Activated CD4-positive, alpha-beta memory T cell treated with anti-CD3 and anti-CD28 coated beads for 36 hours (primary cell): ENCODE measurements around the gene CDH2. TPM values are rescaled to one million over a fixed set of nuclear protein-coding genes. Genes with fewer than 3 reads are reported as not detected.
"Not testable (repeated sequence)": the region's sequence is repeated elsewhere in the genome, so short reads cannot be mapped to it uniquely, and the experiment has no call there.

Experiments used
- CTCF ChIA-PET: fragments of 350-600 bp; sonication (Branson Sonifier 250); formaldehyde crosslinking; loops from one replicate; lab custom pipeline; 2021; ENCODE audit warnings: antibody characterized with exemption, inconsistent platforms; lab: Charles Lee
- POLR2A ChIA-PET: fragments of 350-600 bp; sonication (Branson Sonifier 250); formaldehyde crosslinking; loops from one replicate; lab custom pipeline; 2021; ENCODE audit warnings: antibody characterized with exemption; lab: Charles Lee
- DNase-seq: peaks from one replicate; pipeline ENCODE4 v3.0.0-alpha.2; 2020
- H3K27ac Mint-ChIP-seq: one replicate; pipeline ENCODE4 v1.8.0; 2021; ENCODE audit warnings: mixed read lengths
- H3K27me3 Mint-ChIP-seq: one replicate; pipeline ENCODE4 v1.8.0; 2021; ENCODE audit warnings: mixed read lengths
- H3K36me3 Mint-ChIP-seq: one replicate; pipeline ENCODE4 v1.8.0; 2021; ENCODE audit warnings: mixed read lengths
- H3K4me1 Mint-ChIP-seq: one replicate; pipeline ENCODE4 v1.8.0; 2021; ENCODE audit warnings: low read depth, mixed read lengths
- H3K4me3 Mint-ChIP-seq: one replicate; pipeline ENCODE4 v1.8.0; 2021; ENCODE audit warnings: mild to moderate bottlenecking, mixed read lengths
- H3K9me3 Mint-ChIP-seq: one replicate; pipeline ENCODE4 v1.8.0; 2021; ENCODE audit warnings: mixed read lengths
- intact Hi-C: fragments of 100-400 bp; cut with micrococcal nuclease; formaldehyde crosslinking; loops from one replicate; pipeline ENCODE4 v1.15.1; 2023
- total RNA-seq, 2 experiments: library from RNA; stranded (reverse); gene quantifications; one replicate each; pipeline ENCODE4 v1.2.3, GENCODE V29; 2021

CDH2 gene
- total RNA-seq, 2 experiments from 2014 or later: not detected

GRCh38 chr18:27948986-27949385, 227.9 kb downstream of the CDH2 start:
- POLR2A ChIA-PET: no interaction called here
- Mint-ChIP-seq H3K4me3 (no peak overlapping the region), H3K36me3 (no peaks in the 10 kb centered on the region), H3K27me3 (no peaks in the 10 kb centered on the region), H3K9me3 (peaks cover 6% of the 10 kb centered on the region), H3K4me1 (no peaks in the 10 kb centered on the region), H3K27ac (no peak overlapping the region)
- intact Hi-C loops: no loop called here
- CTCF ChIA-PET: no interaction called here
- DNase-seq: no peak

- DNase-seq: no peak
- ChIA-PET CTCF (no interaction called here), POLR2A (no interaction called here)
These were observed 234.2 kb downstream of the CDH2 start for GRCh38 chr18:27942706-27943105.

GRCh38 chr18:27931535-27931934, 245.4 kb downstream of the CDH2 start:
- no peak overlapping the region for H3K27ac Mint-ChIP-seq
- H3K4me1 Mint-ChIP-seq: no peaks in the 10 kb centered on the region
- POLR2A ChIA-PET: no interaction called here
- no peaks in the 10 kb centered on the region for H3K36me3 Mint-ChIP-seq
- DNase-seq: no peak
- H3K27me3 Mint-ChIP-seq: no peaks in the 10 kb centered on the region
- H3K4me3 Mint-ChIP-seq: no peak overlapping the region
- intact Hi-C loops: no loop called here
- CTCF ChIA-PET: no interaction called here
- H3K9me3 Mint-ChIP-seq: peaks cover 14% of the 10 kb centered on the region

More at GRCh38 chr18:27942706-27943105, 234.2 kb downstream of the CDH2 start:
- H3K27ac Mint-ChIP-seq: no peak overlapping the region
- H3K36me3 Mint-ChIP-seq: no peaks in the 10 kb centered on the region
- H3K4me1 Mint-ChIP-seq: no peaks in the 10 kb centered on the region
- intact Hi-C loops: no loop called here
- H3K4me3 Mint-ChIP-seq: no peak overlapping the region
- peaks cover 8% of the 10 kb centered on the region for H3K9me3 Mint-ChIP-seq
- H3K27me3 Mint-ChIP-seq: no peaks in the 10 kb centered on the region

- ChIA-PET POLR2A (no interaction called here), CTCF (no interaction called here)
- intact Hi-C loops: no loop called here
- no peaks in the 10 kb centered on the region for H3K27me3 Mint-ChIP-seq
- H3K36me3 Mint-ChIP-seq: no peaks in the 10 kb centered on the region
- no peaks in the 10 kb centered on the region for H3K4me1 Mint-ChIP-seq
- no peak overlapping the region for H3K4me3 Mint-ChIP-seq
- DNase-seq: no peak
- H3K27ac Mint-ChIP-seq: no peak overlapping the region
- peaks cover 29% of the 10 kb centered on the region for H3K9me3 Mint-ChIP-seq
These were observed 254.2 kb downstream of the CDH2 start for GRCh38 chr18:27922780-27923179.

GRCh38 chr18:27921904-27922751, 254.8 kb downstream of the CDH2 start:
- ChIA-PET CTCF (no interaction called here), POLR2A (no interaction called here)
- Mint-ChIP-seq H3K9me3 (peaks cover 29% of the 10 kb centered on the region), H3K4me1 (no peaks in the 10 kb centered on the region), H3K36me3 (no peaks in the 10 kb centered on the region), H3K4me3 (no peak overlapping the region), H3K27ac (no peak overlapping the region), H3K27me3 (no peaks in the 10 kb centered on the region)
- DNase-seq: no peak
- intact Hi-C loops: no loop called here

- Mint-ChIP-seq H3K27ac (no peak overlapping the region), H3K9me3 (peaks cover 28% of the 10 kb centered on the region), H3K27me3 (no peaks in the 10 kb centered on the region), H3K4me1 (no peaks in the 10 kb centered on the region), H3K4me3 (no peak overlapping the region), H3K36me3 (no peaks in the 10 kb centered on the region)
- ChIA-PET CTCF (no interaction called here), POLR2A (no interaction called here)
- intact Hi-C loops: no loop called here
- DNase-seq: no peak
These were observed 255.5 kb downstream of the CDH2 start for GRCh38 chr18:27921392-27921791.

GRCh38 chr18:27920836-27921235, 256.1 kb downstream of the CDH2 start:
- intact Hi-C loops: no loop called here
- no peak overlapping the region for H3K4me3 Mint-ChIP-seq
- no peaks in the 10 kb centered on the region for H3K36me3 Mint-ChIP-seq
- H3K4me1 Mint-ChIP-seq: no peaks in the 10 kb centered on the region
- H3K27ac Mint-ChIP-seq: no peak overlapping the region
- H3K9me3 Mint-ChIP-seq: peaks cover 24% of the 10 kb centered on the region
- ChIA-PET CTCF (no interaction called here), POLR2A (no interaction called here)
- no peaks in the 10 kb centered on the region for H3K27me3 Mint-ChIP-seq
- no peak for DNase-seq

- H3K27ac Mint-ChIP-seq, DNase-seq, POLR2A ChIA-PET, CTCF ChIA-PET, H3K4me3 Mint-ChIP-seq, intact Hi-C loops, H3K4me1 Mint-ChIP-seq, H3K36me3 Mint-ChIP-seq, H3K27me3 Mint-ChIP-seq: not testable (repeated sequence)
- peaks cover 39% of the 10 kb centered on the region for H3K9me3 Mint-ChIP-seq
These were observed 270.7 kb downstream of the CDH2 start for GRCh38 chr18:27906189-27906588.

GRCh38 chr18:27903906-27904305, 273.0 kb downstream of the CDH2 start:
- intact Hi-C loops: no loop called here
- ChIA-PET CTCF (no interaction called here), POLR2A (no interaction called here)
- H3K27me3 Mint-ChIP-seq: no peaks in the 10 kb centered on the region
- DNase-seq: no peak
- no peak overlapping the region for H3K4me3 Mint-ChIP-seq
- peaks cover 32% of the 10 kb centered on the region for H3K9me3 Mint-ChIP-seq
- no peaks in the 10 kb centered on the region for H3K36me3 Mint-ChIP-seq
- H3K27ac Mint-ChIP-seq: no peak overlapping the region
- no peaks in the 10 kb centered on the region for H3K4me1 Mint-ChIP-seq

- DNase-seq: no peak
- intact Hi-C loops: no loop called here
- Mint-ChIP-seq H3K4me3 (no peak overlapping the region), H3K9me3 (peaks cover 32% of the 10 kb centered on the region), H3K27me3 (no peaks in the 10 kb centered on the region), H3K27ac (no peak overlapping the region), H3K36me3 (no peaks in the 10 kb centered on the region), H3K4me1 (no peaks in the 10 kb centered on the region)
- ChIA-PET CTCF (no interaction called here), POLR2A (no interaction called here)
These were observed 275.3 kb downstream of the CDH2 start for GRCh38 chr18:27901424-27902226.
